ENCODE measurements around the gene TMEM127.
"Not testable (repeated sequence)": the region's sequence is repeated elsewhere in the genome, so short reads cannot be mapped to it uniquely, and the experiment has no call there.

TMEM127 gene

GRCh38 chr2:96265840-96266679 is at the start of gene TMEM127, which contains the start of gene CIAO1:
Gene TMEM127, minus strand, starts transcription at chr2:96265997. Its CDS starts 616 bp downstream, at chr2:96265381.
Gene CIAO1, plus strand, starts transcription at chr2:96266225. Its CDS starts 126 bp downstream, at chr2:96266351.
- DNase-seq, result peak; percentile 100

DNA sequence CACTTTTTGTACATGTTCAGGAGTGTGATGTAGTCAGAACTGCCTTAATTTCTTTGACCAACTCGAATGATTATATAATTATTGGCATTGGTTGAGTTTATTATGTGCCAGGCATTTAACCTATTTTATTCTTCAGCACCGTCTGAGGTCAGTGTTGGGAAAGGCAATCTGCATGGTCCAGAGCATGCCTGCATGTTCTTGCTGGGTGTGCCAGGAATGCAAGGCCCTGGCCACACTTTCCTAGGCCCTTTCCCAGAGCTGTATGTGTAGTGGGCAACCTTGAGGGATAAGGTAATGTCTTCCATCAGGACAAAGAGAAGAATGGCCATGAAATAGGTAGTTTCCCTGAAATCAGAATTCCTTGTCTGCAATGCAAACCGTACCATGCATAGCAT is 49.2 kb upstream of the TMEM127 start:
- DNase-seq, result no peak

DNA sequence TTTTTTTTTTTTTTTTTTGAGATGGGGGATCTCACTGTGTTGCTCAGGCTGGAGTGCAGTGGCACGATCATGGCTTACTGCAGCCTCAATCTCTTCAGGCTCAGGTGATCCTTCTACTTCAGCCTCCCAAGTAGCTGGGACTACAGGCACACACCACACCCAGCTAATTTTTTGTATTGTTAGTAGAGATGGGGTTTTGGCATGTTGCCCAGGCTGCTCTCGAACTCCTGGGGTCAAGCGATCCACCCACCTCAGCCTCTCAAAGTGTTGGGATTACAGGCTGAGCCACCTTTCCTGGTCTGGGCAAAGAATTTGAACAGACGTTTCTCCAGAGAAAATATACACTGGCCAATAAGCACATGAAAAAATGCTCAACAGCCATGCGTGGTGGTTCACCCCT is 42.5 kb upstream of the TMEM127 start:
- DNase-seq, result no peak

GRCh38 chr2:96306370-96306769 is 40.6 kb upstream of the TMEM127 start:
- DNase-seq, result no peak

- no peak for DNase-seq
These were observed 40.1 kb upstream of the TMEM127 start for GRCh38 chr2:96305979-96306308.

DNA sequence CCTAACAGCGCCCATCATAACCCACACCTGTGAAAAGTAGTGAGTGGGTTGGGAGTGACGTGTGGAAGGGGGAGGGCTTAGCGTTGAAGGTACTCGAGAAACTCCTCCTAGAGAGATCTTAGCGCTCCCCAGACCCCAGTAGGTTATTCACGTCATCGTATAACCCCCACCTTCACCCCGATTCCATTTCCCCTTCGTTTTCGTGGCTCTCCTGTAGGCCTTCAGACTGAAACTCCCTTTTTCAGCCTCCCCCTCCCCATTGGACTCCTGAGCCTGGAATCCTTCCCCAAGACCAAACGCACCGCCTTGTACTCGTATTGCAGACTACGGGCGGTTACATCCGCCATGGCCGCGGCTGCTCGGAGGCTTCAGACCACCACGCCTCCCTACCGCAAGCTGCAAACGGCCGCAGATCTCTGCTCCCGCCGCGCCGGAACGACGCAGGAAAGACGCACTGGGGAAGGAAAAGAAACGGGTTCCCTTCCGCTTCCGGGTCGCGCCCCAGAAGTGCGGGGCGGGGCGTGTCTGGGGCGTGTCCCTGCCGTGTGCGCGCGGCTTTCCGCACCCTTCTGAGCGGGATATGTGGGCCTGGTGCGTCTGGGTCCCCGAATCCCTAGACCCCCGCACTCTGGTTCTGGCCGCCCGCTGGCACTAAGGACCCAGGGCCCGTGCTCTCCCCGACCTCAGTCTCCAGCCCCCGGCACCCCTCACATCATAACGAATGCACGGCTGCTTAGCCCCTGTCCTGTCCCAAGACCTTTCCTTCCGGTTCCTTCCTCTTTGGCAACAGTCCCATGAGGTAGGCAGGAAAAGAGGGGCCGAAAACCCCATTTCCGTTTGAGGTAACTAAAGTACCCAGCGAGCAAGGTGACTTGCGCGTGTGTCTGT is 39.5 kb upstream of the TMEM127 start, which contains the start of gene SNRNP200:
Gene SNRNP200 (minus strand): TSS at position 456 of the 888 bp plus-strand sequence. CDS start 109 bp downstream, at position 347.
- DNase-seq, result peak; percentile 89

DNA sequence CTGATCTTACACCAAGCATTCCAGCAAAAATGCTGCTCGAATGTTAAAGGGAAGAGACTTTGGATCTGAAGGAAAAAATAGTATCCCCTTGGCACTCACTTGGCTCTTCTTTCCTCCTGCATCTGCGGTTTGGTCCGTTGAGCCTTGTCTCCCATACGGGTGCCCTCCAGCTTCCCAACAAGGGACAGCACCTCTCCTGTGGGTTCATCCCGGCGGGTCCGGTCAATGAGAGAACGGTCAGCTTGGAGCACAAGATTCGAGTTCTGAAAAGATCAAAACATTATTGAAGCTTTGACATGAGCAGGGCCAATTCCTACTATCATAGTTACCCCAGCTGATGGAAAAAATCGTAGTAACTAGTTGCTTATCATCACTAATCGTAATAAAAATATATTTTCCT is 38.8 kb upstream of the TMEM127 start:
- no peak for DNase-seq

GRCh38 chr2:96301865-96302264 is 36.1 kb upstream of the TMEM127 start:
- no peak for DNase-seq

GRCh38 chr2:96296925-96297324 is 31.1 kb upstream of the TMEM127 start:
- DNase-seq, result no peak

DNA sequence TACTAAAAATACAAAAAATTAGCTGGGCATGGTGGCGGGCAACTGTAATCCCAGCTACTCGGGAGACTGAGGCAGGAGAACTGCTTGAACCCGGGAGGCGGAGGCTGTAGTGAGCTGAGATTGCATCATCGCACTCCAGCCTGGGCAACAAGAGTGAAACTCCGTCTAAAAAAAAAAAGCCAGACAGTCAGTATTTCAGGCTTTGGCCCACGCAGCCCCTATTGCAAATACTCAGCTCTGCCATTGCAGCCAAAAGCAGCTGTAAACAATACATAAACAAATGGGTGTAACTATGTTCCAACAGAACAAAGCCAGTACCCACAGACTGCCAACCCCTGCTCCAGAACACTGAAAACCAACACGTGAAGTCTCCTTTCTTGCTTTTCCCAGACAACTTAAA is 28.5 kb upstream of the TMEM127 start:
- not testable (repeated sequence) for DNase-seq

- no peak for DNase-seq
These were observed 26.0 kb upstream of the TMEM127 start for GRCh38 chr2:96291751-96292150.

DNA sequence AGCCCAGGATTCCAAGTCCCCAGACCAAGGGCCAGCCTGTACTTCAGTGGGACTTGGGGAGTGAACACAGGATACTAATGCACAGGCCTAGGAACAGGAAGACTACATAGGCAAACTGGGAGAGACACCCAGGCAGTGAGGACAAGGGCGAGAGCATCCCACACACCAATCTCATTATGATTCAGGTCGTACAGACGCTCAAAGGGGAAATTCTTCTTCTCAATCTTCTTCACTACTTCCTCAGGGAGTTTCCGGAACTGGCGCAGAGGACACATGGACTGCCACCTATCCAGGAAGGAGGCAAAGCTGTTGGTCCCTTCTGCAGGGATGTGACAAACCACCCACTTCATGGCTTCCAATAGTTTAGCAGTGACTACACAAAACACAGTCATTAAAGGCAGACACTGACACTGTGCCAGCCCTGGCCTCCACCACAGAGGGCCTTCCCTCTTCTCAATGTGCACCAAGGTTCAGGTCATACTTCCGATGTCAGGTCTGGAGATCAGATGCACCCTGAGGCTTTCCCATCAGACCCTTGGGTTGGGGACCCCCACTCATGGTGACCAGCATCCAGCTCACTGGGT is 21.6 kb upstream of the TMEM127 start:
- DNase-seq, result no peak

- no peak for DNase-seq
These were observed 11.1 kb upstream of the TMEM127 start for GRCh38 chr2:96276787-96277499.

DNA sequence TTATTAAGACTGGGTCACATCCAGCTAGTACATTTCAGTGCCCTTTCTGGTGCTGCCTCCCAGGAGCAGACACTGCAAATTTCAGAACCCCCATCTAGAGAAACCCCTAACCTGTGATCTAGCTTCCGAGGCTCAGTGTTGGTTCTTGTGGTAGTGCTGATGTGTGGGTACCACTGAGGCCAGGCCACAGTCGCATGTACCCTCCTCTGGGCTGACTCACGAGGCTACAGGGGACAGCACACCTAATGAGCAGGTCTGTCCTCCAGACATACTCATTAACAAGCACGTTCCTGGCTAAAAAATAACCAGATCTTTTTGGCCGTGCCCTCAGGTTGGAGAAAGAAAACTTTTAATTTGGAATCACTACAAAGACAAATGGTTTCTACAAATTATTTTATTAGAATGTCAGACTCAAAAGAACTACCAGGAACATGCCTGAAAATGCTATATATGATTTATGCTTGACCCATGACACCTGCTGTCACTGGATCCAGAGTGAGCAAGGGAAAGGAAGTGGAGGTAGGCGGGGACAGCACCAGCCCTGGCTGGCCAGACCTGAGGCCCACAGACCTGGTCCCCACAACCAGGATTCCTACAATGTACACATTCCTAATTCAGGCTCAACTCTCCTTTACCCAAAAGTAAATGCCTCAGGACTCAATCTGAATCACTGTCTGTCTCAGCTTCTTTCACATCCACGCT is 8.7 kb upstream of the TMEM127 start:
- DNase-seq, result no peak

- no peak for DNase-seq
These were observed 8.0 kb upstream of the TMEM127 start for GRCh38 chr2:96273763-96274162.

DNA sequence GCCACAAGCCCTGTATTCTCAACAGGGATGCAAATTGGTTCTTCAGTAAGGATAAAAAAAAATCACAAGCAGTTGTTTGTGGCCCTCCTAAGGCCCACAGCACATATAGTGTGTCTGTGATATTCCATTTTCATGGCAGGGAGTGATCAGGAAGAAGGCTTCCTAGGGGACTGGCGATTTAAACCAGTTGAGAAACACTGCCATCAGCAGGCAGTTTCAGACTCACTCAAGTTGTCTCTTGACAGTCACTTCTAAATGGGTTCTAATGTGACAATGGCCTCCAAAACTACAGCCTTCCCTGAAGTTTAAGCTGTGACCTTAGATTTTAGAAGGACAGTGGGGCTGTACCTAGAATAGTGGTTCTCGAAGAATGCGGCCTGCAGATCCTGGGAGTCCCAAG is 6.2 kb upstream of the TMEM127 start:
- no peak for DNase-seq

- DNase-seq, result peak; percentile 73
These were observed 1.6 kb upstream of the TMEM127 start for GRCh38 chr2:96267159-96267971.

GRCh38 chr2:96265349-96265839 is 403 bp downstream of the TMEM127 start:
- peak; percentile 64 for DNase-seq

GRCh38 chr2:96264656-96265348 is 995 bp downstream of the TMEM127 start:
- peak; percentile 63 for DNase-seq

DNA sequence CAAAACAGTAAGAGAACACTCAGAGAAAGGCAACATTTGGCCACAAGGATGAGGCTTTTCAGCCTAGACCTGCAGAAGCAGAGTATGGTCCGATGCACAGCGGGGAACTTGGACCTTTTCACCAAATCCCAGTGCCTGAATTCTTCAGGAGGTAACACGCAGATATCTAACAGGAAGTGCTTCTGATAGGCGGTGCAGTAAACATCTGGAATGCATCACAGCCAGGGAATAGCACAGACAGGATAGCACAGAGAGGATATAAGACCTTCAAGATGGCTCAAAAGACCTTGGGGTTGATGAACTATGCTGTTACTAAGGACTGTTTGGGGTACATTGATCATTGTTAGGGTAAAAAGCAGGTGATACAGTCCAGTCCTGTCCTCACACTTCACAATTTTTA is 1.7 kb downstream of the TMEM127 start:
- DNase-seq, result no peak

All from islet precursor cell (in vitro differentiated cells).